SU-DHL-6 (cell line): Measurements from ENCODE around the gene MMP24OS.

Source experiments
- EZH2phosphoT487 ChIP-seq: fragments of 200-600 bp; sonication (generic), shearing (Covaris generic); conservative IDR thresholded peaks from 2 replicates; pipeline ENCODE4 v1.6.1; 2018; ENCODE audit warnings: mild to moderate bottlenecking, antibody characterized with exemption, low read length, moderate library complexity, mixed read lengths
- TF ChIP-seq, protein P1 (sequence below): fragments of 200-600 bp; sonication (generic); IDR thresholded peaks from one replicate; pipeline ENCODE4 v1.5.1; 2017; ENCODE audit warnings: antibody characterized with exemption, mild to moderate bottlenecking, low read length, moderate library complexity; ENCODE audit not compliant: insufficient read depth, poor library complexity, severe bottlenecking

GRCh38 chr20:35296101-35296554 lies 18.2 kb upstream of the MMP24OS start:
- TF ChIP-seq, protein P1, sequence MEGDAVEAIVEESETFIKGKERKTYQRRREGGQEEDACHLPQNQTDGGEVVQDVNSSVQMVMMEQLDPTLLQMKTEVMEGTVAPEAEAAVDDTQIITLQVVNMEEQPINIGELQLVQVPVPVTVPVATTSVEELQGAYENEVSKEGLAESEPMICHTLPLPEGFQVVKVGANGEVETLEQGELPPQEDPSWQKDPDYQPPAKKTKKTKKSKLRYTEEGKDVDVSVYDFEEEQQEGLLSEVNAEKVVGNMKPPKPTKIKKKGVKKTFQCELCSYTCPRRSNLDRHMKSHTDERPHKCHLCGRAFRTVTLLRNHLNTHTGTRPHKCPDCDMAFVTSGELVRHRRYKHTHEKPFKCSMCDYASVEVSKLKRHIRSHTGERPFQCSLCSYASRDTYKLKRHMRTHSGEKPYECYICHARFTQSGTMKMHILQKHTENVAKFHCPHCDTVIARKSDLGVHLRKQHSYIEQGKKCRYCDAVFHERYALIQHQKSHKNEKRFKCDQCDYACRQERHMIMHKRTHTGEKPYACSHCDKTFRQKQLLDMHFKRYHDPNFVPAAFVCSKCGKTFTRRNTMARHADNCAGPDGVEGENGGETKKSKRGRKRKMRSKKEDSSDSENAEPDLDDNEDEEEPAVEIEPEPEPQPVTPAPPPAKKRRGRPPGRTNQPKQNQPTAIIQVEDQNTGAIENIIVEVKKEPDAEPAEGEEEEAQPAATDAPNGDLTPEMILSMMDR = no peak
- TF ChIP-seq EZH2phosphoT487 = no peak
